Measurements from ENCODE around the gene IBTK.

DNA sequence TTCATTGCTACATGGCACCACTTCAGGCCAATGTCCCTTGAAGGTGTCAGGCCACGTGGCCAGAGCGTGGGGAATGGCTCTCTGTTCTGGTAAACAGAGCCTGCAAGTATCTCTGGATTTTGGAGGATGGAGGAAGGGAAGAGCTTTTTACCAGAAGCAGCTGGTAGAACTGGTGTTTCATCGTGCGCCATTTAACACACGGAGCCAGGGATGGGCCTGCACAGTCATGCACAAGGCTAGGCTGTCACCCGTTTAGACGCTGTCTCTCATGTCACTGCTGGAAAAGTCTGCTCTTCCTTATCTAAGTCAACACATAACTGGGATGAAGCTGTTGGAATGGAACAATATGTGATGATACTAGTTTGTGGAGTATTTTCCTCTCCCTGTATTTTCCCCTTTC is 123.9 kb downstream of the IBTK start:
- TF ChIP-seq, protein P1, sequence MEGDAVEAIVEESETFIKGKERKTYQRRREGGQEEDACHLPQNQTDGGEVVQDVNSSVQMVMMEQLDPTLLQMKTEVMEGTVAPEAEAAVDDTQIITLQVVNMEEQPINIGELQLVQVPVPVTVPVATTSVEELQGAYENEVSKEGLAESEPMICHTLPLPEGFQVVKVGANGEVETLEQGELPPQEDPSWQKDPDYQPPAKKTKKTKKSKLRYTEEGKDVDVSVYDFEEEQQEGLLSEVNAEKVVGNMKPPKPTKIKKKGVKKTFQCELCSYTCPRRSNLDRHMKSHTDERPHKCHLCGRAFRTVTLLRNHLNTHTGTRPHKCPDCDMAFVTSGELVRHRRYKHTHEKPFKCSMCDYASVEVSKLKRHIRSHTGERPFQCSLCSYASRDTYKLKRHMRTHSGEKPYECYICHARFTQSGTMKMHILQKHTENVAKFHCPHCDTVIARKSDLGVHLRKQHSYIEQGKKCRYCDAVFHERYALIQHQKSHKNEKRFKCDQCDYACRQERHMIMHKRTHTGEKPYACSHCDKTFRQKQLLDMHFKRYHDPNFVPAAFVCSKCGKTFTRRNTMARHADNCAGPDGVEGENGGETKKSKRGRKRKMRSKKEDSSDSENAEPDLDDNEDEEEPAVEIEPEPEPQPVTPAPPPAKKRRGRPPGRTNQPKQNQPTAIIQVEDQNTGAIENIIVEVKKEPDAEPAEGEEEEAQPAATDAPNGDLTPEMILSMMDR (IDR thresholded peaks at IDR 0.05 in 2 of 3, conservative IDR thresholded peaks at IDR 0.05 in 1 of 3; ENCODE audit: borderline replicate concordance in 1 of 3, insufficient read depth in 1 of 3, low read depth in 2 of 3, low read length in 2 of 3), result no peak
- TF ChIP-seq POLR2A (IDR thresholded peaks at IDR 0.05; ENCODE audit: borderline replicate concordance, extremely low read depth, insufficient read depth, insufficient read length), result no peak
- no peak for TF ChIP-seq EGR1 (IDR thresholded peaks at IDR 0.05; ENCODE audit: low read depth)

Measured in HCT116 (cell line).